Transverse colon (tissue), 4 donors: Measurements from ENCODE around the gene PTBP1. TPM values are rescaled to one million over a fixed set of nuclear protein-coding genes. Genes with fewer than 3 reads are reported as not detected.
"Not testable (repeated sequence)": the region's sequence is repeated elsewhere in the genome, so short reads cannot be mapped to it uniquely, and the experiment has no call there.

ENCODE experiments used
- DNase-seq: peaks from one replicate; pipeline ENCODE4 v3.0.0-alpha.2; 2019
- H3K27ac ChIP-seq, 4 donors: fragments of 200-600 bp; sonication (generic); 2 replicates each; pipeline ENCODE4 v1.5.1; 2016 to 2018; ENCODE audit warnings: inconsistent platforms in 4 of 4
- H3K27me3 ChIP-seq: fragments of 200-600 bp; sonication (generic); 2 replicates; pipeline ENCODE4 v1.5.1; 2017; ENCODE audit warnings: inconsistent platforms
- H3K36me3 ChIP-seq, 4 donors: fragments of 200-600 bp; sonication (generic); 2 replicates each; pipeline ENCODE4 v1.5.1; 2017 to 2019; ENCODE audit warnings: inconsistent platforms in 4 of 4
- H3K4me1 ChIP-seq, 4 donors: fragments of 200-600 bp; sonication (generic); 2 replicates each; pipeline ENCODE4 v1.5.1; 2017 to 2020; ENCODE audit warnings: inconsistent platforms in 4 of 4
- H3K4me3 ChIP-seq, 4 donors: fragments of 200-600 bp; sonication (generic); 1 replicate in 1 of 4; 2 replicates in 3 of 4; pipeline versions ENCODE4 v1.5.1 to v1.6.1; 2017 to 2019; ENCODE audit warnings: inconsistent platforms in 4 of 4
- H3K9me3 ChIP-seq, 2 donors: fragments of 200-600 bp; sonication (generic); 2 replicates each; pipeline ENCODE4 v1.5.1; 2017 to 2019; ENCODE audit warnings: inconsistent platforms in 2 of 2
- EP300 ChIP-seq: sonication (generic); formaldehyde crosslinking; IDR thresholded peaks from one replicate; pipeline ENCODE4 v1.6.1; 2017; ENCODE audit warnings: antibody characterized with exemption, low read depth
- POLR2A ChIP-seq: fragments of 450-650 bp; IDR thresholded peaks from one replicate; pipeline ENCODE4 v1.6.1; 2016; ENCODE audit warnings: antibody characterized with exemption, mild to moderate bottlenecking, moderate library complexity
- POLR2AphosphoS5 ChIP-seq, 3 donors: sonication (generic); formaldehyde crosslinking; IDR thresholded peaks; one replicate each; pipeline ENCODE4 v1.6.1; 2016; ENCODE audit warnings: antibody characterized with exemption in 3 of 3
- WGBS, 2 donors: methylation state at CpG; one replicate each; pipeline ENCODE4 v1.1.5; 2018; ENCODE audit warnings: low coverage in 1 of 2; 5-methylcytosine and 5-hydroxymethylcytosine counted together
- in situ Hi-C, 4 donors: fragments of 200-750 bp; cut with MboI; loops; one replicate each; pipeline versions ENCODE4 v1.15.0 to v1.15.1; 2017; ENCODE audit warnings: low sequenced_read_pairs in 3 of 4, low pct_ligation_motif_present in 1 of 4, low pct_unique_long_range_greater_than_20kb in 1 of 4
- intact Hi-C: fragments of 100-400 bp; cut with DNase I; formaldehyde crosslinking; loops from one replicate; pipeline ENCODE4 v1.15.1; 2023; ENCODE audit warnings: low total_unique reads
- total RNA-seq, 4 donors: library from RNA; depleted of rRNA; stranded (reverse); fragments of >200 nt; gene quantifications; one replicate each; pipeline ENCODE4 v1.1.0, GENCODE V29; 2016
- TF ChIP-seq, protein P1 (sequence below), 5 experiments: fragments of 200-600 bp in 3 of 5; fragments of 450-650 bp in 2 of 5; sonication (generic) in 3 of 5; IDR thresholded peaks; 1 replicate in 2 of 5; 2 replicates in 3 of 5; pipeline ENCODE4 v1.5.1; 2016 to 2017; ENCODE audit warnings: antibody characterized with exemption in 5 of 5, inconsistent platforms in 3 of 5, mild to moderate bottlenecking in 2 of 5, moderate library complexity in 1 of 5

Gene PTBP1
- total RNA-seq, 4 donors from 2014 or later, result 145 to 258 (median 194) TPM

DNA sequence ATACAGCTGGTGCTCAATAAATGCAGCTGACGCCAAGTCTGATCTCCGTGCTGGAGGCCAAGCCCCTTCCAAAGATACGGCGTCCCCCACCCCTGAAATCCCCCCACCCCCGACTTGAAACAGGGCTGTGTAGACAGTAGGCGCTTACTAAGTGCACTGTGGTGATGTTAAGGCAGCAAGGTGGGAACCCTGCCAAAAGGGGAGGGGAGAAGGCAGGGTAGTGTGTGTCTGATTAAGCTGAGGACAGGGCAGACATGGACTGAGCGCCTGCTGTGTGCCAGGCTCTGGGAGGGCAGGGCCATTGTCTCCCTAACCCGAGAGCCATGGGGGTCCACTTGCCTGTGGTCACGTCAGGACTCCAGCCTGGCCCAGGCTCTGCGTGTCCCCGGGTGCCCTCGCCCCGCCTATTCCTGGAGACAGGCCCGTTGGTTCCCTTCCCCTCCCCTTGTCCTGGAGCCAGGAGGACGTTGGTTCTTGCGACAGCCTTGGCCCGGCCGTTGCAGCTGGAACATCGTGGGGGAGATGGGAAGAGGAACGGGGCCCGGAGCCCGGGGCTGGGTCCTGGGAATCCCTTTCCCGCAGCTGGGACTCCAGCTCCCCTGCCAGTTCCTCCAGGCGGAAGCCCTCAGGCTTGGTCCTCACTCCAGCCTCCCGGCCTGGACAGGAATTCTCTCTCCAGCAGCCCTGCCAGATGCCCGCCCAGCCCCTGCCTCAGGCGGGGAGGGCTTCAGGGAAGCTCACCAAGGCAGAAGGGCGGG, 53.1 kb downstream of the PTBP1 start:
- H3K36me3 ChIP-seq, result no peaks in the 10 kb centered on the region
- peak overlapping the region; percentile 62 to 87 (median 78) for H3K27ac ChIP-seq
- peaks cover 78% of the 10 kb centered on the region for H3K27me3 ChIP-seq
- TF ChIP-seq, protein P1, sequence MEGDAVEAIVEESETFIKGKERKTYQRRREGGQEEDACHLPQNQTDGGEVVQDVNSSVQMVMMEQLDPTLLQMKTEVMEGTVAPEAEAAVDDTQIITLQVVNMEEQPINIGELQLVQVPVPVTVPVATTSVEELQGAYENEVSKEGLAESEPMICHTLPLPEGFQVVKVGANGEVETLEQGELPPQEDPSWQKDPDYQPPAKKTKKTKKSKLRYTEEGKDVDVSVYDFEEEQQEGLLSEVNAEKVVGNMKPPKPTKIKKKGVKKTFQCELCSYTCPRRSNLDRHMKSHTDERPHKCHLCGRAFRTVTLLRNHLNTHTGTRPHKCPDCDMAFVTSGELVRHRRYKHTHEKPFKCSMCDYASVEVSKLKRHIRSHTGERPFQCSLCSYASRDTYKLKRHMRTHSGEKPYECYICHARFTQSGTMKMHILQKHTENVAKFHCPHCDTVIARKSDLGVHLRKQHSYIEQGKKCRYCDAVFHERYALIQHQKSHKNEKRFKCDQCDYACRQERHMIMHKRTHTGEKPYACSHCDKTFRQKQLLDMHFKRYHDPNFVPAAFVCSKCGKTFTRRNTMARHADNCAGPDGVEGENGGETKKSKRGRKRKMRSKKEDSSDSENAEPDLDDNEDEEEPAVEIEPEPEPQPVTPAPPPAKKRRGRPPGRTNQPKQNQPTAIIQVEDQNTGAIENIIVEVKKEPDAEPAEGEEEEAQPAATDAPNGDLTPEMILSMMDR (IDR thresholded peaks at IDR 0.05), result no peak
- TF ChIP-seq POLR2A (no peak), POLR2AphosphoS5 (IDR thresholded peaks at IDR 0.05) (peak; percentile 65 to 84 (median 79)), EP300 (peak; percentile 89)
- intact Hi-C loops, result no loop called here
- peak; percentile 82 for DNase-seq
- WGBS, 2 donors, result 21% methylated on average over 19 of the region's 28 CpGs; no CpG with 5 or more reads in 1 of the 2 donors
- H3K9me3 ChIP-seq, result no peaks in the 10 kb centered on the region
- no peak overlapping the region for H3K4me3 ChIP-seq
- peaks cover 0 to 13% (median 3%) of the 10 kb centered on the region in 4 donors for H3K4me1 ChIP-seq
- in situ Hi-C loops, result loop anchor here in 3 of 4 donors (10.0 to 25.0 kb wide), 5 partner anchors 74 to 137 kb away; partner anchors contain the start of genes WDR18 (in 2 of the 3) and ARID3A (in 1 of the 3)

DNA sequence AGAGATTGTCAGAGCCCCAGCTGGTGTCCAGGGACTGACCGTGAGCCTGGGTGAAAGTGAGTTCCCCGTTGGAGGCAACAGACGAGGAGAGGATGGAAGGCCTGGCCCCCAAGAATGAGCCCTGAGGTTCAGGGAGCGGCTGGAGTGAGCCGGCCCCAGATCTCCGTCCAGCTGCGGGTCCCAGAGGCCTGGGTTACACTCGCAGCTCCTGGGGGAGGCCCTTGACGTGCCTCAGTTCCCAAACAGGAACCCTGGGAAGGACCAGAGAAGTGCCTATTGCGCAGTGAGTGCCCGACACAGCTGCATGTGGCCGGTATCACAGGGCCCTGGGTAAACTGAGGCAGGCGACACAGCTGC, 53.7 kb downstream of the PTBP1 start:
- no peaks in the 10 kb centered on the region for H3K9me3 ChIP-seq
- TF ChIP-seq EP300 (no peak), POLR2AphosphoS5 (IDR thresholded peaks at IDR 0.05) (no peak)
- peaks cover 73% of the 10 kb centered on the region for H3K27me3 ChIP-seq
- intact Hi-C loops (no loop called here), in situ Hi-C loops (loop anchor here in 3 of 4 donors (10.0 to 25.0 kb wide), 5 partner anchors 74 to 136 kb away; partner anchors contain the start of genes WDR18 (in 2 of the 3) and ARID3A (in 1 of the 3))
- peaks cover 0 to 13% (median 3%) of the 10 kb centered on the region in 4 donors for H3K4me1 ChIP-seq
- H3K27ac ChIP-seq, result peak overlapping the region; percentile 62 to 87 (median 78)
- no peak for DNase-seq
- H3K4me3 ChIP-seq, result no peak overlapping the region
- no peaks in the 10 kb centered on the region for H3K36me3 ChIP-seq
- WGBS, 2 donors, result 32% methylated on average over 13 of the region's 13 CpGs; no CpG with 5 or more reads in 1 of the 2 donors

DNA sequence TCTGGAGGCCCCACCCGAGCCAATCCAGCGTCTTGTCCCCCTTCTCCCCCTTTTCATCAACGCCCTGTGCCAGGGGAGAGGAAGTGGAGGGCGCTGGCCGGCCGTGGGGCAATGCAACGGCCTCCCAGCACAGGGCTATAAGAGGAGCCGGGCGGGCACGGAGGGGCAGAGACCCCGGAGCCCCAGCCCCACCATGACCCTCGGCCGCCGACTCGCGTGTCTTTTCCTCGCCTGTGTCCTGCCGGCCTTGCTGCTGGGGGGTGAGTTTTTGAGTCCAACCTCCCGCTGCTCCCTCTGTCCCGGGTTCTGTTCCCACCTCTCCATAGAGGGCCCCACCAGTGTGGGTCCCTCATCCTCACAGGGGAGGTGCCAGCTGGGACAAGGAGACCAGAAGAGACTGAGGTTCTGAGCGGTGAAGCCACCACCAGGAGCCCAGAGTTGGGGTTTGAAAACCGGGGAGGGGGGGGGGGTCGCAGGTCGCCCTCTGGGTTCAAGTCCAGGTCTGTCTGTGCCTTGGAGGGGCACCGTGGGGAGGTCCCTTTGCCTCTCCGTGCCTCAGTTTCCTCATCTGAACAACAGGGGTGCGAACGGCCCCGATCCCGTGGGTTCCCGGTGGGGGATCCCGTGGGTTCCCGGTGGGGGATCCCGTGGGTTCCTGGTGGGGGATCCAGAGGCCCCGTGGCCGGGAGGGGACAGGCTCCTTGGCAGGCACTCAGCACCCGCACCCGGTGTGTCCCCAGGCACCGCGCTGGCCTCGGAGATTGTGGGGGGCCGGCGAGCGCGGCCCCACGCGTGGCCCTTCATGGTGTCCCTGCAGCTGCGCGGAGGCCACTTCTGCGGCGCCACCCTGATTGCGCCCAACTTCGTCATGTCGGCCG, 55.1 kb downstream of the PTBP1 start, which contains the start of gene ELANE:
Gene ELANE, plus strand, starts transcription at position 168 of the 878 bp plus-strand sequence. Its CDS starts 26 bp downstream, at position 194.
- no peaks in the 10 kb centered on the region for H3K36me3 ChIP-seq
- peak within 1 kb of the TSS in 1 of 4 donors; percentile 1 for H3K4me3 ChIP-seq
- peaks cover 0 to 13% (median 3%) of the 10 kb centered on the region in 4 donors for H3K4me1 ChIP-seq
- no peak for DNase-seq
- TF ChIP-seq, protein P1 (IDR thresholded peaks at IDR 0.05), result no peak
- TF ChIP-seq EP300 (no peak), POLR2AphosphoS5 (IDR thresholded peaks at IDR 0.05) (no peak), POLR2A (no peak)
- 67% methylated on average over 40 of the region's 55 CpGs; no CpG with 5 or more reads in 1 of the 2 donors for WGBS, 2 donors
- intact Hi-C loops, result no loop called here
- H3K27me3 ChIP-seq, result peaks cover 60% of the 10 kb centered on the region
- H3K27ac ChIP-seq, result peak within 1 kb of the TSS; percentile 62 to 87 (median 78)
- H3K9me3 ChIP-seq, result no peaks in the 10 kb centered on the region
- in situ Hi-C loops, result loop anchor here in 3 of 4 donors (10.0 to 25.0 kb wide), 5 partner anchors 72 to 135 kb away; partner anchors contain the start of genes WDR18 (in 2 of the 3) and ARID3A (in 1 of the 3)

DNA sequence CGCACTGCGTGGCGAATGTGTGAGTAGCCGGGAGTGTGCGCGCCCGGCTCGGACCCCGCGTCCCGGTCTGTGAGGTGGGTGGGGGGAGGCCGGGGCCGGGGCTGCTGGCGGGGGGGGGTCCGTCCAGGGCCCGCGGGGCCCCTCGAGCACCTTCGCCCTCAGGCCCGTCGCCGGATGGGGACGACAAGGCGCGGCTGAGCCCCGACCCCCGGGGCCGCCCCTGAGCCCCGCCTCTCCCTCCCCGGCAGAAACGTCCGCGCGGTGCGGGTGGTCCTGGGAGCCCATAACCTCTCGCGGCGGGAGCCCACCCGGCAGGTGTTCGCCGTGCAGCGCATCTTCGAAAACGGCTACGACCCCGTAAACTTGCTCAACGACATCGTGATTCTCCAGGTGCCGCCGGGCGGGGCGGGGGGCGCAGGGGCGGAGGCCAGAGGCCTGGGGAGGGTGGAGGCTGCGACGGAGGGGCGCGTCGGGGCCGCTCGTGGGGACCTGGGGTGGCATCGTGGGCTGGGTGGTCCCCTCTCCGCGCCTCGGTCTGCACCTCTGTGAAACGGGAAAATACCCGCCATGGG, 55.8 kb downstream of the PTBP1 start:
- H3K27me3 ChIP-seq, result peaks cover 53% of the 10 kb centered on the region
- in situ Hi-C loops, result loop anchor here in 3 of 4 donors (10.0 to 25.0 kb wide), 5 partner anchors 72 to 134 kb away; partner anchors contain the start of genes WDR18 (in 2 of the 3) and ARID3A (in 1 of the 3)
- TF ChIP-seq, protein P1 (IDR thresholded peaks at IDR 0.05), result no peak
- TF ChIP-seq POLR2A, result no peak
- no peak for TF ChIP-seq POLR2AphosphoS5 (IDR thresholded peaks at IDR 0.05)
- no peak for TF ChIP-seq EP300
- 52% methylated on average over 56 of the region's 67 CpGs; no CpG with 5 or more reads in 1 of the 2 donors for WGBS, 2 donors
- peak overlapping the region in 1 of 4 donors; percentile 1 for H3K4me3 ChIP-seq
- H3K36me3 ChIP-seq, result no peaks in the 10 kb centered on the region
- H3K9me3 ChIP-seq, result no peaks in the 10 kb centered on the region
- DNase-seq, result no peak
- intact Hi-C loops, result no loop called here
- H3K27ac ChIP-seq, result no peak overlapping the region
- peaks cover 0 to 8% (median 3%) of the 10 kb centered on the region in 4 donors for H3K4me1 ChIP-seq

DNA sequence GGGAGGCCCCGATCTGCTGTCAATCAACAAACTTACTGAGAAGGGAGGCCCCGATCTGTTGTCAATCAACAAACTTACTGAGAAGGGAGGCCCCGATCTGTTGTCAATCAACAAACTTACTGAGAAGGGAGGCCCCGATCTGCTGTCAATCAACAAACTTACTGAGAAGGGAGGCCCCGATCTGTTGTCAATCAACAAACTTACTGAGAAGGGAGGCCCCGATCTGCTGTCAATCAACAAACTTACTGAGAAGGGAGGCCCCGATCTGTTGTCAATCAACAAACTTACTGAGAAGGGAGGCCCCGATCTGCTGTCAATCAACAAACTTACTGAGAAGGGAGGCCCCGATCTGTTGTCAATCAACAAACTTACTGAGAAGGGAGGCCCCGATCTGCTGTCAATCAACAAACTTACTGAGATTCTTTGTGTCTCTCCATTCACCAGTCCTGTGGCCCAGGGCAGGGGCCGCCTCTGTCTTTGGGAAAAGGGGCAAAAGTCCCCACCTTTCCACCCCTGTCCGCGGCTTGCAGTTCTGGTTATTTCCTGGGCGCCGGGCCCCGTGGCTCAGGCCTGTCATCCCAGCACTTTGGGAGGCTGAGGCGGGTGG, 56.5 kb downstream of the PTBP1 start:
- H3K27ac ChIP-seq, intact Hi-C loops, H3K4me3 ChIP-seq, H3K4me1 ChIP-seq, H3K9me3 ChIP-seq, H3K36me3 ChIP-seq, DNase-seq: not testable (repeated sequence)
- in situ Hi-C loops, result loop anchor here in 3 of 4 donors (10.0 to 25.0 kb wide), 5 partner anchors 71 to 134 kb away; partner anchors contain the start of genes WDR18 (in 2 of the 3) and ARID3A (in 1 of the 3)
- H3K27me3 ChIP-seq, result peaks cover 53% of the 10 kb centered on the region
- WGBS, 2 donors, result 73% methylated on average over 11 of the region's 17 CpGs; no CpG with 5 or more reads in 1 of the 2 donors
